ENCODE measurements around the gene GSG1L2.

The GSG1L2 gene

DNA sequence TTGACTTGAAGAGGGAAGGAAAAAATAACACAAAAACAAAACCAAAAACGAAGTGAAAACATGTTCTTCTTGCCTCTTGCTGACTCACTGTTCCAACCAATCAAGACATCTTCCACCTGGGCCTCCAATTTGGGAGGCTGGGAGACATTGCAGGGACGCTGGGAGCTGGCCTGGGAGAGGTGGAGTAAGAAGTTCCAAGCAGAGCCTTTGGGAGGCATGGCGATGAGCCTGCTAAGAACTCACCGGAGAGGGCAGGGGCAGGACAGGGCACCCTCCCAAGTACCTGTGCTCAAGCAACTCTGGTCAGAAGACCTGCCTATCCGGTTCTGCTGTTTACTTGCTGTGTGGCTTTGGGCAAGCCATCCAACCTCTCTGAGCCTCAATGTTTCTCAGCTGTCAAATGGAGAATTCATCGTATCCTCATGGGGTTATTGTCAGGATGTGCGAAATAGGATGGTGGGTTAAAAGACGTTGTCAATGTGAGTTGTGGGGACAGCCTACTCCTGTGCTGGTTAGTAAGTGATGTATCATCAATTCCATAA lies 3.0 kb upstream of the GSG1L2 start:
- no peak for DNase-seq

DNA sequence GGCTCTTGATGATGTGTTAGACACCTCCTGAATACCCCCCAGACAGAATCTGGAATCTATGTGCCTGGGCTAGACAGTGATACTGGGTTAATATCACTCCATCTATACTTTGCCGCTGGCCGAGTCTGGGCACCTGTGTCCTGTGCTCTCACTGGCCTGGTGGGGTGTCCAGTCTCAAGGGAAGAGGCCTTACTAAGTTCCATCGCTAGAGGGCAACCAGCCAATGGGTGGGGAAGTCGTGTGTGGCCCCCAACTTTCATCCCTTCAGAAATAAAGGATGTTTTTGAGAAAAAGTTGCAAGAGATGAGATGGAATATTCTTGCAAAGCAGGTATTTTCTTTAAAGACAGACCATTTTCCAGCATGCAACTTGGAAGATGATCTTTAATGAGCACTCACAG lies 2.2 kb upstream of the GSG1L2 start:
- no peak for DNase-seq

DNA sequence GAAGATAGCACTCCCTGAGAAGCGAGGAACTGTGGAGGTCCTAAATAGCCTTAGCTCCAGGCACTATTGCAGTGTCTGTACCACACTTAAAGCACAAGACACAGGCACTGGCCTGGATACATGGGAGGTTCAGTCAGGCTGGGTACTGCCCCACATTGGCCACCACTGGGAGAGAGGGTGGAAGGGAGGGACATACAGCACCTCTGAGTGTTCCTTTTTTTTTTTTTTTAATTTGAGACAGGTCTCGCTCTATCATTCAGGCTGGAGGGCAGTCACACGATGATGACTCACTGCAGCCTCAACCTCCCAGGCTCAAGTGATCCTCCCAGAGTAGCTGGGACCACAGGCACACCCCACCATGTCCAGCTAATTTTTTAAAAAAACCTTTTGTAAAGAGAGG lies 1.4 kb downstream of the GSG1L2 start:
- DNase-seq: no peak

DNA sequence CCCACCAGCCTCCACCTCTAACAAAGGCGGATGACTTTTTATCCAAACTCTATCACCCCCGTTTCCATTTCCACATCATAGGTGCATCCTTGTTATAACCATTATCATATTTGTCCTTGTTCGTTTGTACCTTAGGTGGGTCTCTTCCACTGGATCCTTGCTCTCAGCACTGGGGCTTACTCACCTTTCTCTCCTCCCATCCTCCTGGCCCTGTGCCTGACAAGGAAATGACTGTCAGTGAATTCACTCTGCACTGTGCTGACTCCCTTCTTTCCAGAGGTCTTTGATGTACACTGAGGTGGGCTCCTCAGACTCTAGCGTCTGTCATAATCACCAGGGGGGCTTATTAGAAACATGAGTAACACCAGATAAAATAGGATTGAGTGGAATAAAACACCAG lies 3.1 kb downstream of the GSG1L2 start:
- no peak for DNase-seq

DNA sequence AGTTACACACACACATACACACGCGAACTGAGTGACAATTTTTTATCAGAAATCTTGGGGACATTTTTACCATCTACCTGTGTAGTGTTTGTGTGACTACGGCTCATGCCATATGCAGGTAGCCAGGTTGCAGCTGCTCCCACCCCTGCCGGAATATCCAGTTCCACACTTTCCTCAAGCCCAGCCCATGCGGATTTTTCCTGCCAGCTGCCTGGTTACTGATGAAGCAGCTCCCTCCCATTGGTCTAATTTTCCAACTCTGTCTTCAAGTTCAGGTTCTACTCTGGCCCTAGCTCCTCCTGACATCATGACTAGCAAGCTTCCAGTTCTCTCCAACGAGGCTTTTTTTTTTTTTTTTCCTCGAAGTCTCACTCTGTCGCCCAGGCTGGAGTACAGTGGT lies 4.8 kb downstream of the GSG1L2 start:
- no peak for DNase-seq

DNA sequence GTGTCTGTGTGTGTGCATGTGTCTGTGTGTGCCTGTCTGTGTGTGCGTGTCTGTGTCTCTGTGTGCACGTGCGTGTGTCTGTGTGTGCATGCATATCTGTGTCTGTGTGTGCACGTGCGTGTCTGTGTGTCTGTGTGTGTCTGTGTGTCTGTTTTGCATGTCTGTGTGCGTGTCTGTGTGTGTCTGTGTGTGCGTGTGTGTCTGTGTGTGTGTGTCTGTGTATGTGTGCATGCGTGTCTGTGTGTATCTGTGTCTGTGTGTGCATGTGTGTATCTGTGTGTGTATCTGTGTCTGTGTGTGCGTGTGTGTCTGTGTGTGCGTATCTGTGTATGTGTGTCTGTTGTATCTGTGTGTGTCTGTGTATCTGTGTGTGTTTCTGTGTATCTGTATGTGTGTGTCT lies 5.4 kb downstream of the GSG1L2 start:
- DNase-seq: no peak

DNA sequence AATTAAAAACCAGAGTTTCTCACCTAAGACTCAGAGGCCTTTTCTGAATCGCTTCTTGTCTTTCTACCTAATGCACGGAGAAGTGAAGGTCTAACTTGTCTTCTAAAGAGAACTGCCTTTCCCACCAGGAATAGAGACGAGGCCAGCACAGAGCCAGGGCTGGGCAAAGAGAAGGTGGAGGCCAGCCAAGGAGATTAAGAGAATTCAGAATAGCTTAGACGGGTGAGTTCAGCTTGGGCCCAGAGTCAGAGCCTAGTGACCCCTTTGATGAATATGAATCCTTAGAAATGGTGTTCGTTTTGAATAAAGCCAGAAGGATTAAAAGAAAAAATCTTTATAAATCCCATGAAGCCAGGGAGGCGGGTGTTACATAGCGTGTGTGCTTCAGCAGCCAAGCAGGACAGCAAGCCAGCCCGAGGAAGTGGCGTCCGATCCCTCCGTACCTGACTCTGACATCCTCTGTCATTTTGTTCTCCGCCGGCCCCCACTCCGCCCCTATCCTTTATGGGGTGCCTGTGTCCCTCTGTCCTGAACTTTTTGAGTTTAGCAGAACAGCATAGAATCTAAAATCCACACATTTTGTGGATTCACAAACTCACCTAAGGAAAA lies 7.4 kb downstream of the GSG1L2 start:
- no peak for DNase-seq

DNA sequence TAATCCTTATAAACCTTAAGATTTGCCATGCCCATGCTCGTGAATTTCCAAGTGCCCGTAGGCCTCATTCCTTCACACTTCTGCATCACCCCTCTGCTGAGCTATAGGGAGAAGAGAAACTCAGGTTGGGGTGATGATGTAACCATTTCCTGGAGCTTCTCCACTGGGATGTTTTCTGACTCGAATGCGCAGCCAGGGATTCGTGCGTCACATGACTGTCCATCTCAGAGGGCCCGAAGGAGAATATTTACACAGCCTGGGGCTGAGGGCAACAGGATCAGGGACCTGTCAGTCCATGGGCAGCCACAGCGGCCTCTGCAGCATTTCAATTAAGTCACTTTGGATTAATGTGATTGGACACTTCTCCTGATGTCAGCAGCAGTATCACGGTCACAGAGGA lies 8.7 kb downstream of the GSG1L2 start:
- no peak for DNase-seq

DNA sequence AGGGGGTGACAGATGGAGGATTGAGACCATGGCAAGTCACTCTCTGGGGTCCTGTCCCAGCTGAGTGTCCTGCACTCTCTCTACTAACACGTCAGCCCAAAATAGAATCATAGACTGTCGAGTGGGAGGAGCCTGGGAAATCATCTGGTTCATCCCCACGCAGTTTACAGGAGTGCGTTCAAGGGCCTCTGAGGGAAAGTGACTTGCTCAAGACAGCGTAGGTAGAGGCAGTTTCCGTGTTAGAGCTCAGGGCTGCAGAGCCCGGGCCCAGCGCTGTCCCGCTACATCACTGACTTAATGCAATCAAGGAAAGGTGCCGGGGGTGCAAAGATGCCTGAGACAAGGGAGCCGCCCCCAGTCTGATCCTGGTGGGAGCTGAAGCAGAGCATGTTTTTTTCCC lies 10.3 kb downstream of the GSG1L2 start:
- DNase-seq: no peak

DNA sequence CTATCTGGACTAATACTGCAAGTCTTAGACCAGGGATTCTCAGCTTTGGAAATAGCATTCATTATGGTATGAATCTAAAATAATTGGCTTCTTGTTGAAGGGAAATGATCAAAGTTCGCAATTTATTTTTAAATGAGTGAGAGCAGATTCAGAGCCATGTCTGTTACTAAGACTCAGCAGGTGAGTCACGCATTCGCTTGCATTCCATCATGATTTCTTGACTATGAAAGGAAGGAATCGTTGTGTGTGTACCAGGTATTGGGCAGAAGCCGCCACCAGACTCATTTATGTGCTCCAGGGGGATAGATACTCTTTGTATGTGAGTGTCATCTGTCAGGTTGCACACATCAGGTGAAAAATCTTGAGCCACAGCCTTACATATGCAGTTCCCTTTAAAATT lies 10.8 kb downstream of the GSG1L2 start:
- DNase-seq: no peak

DNA sequence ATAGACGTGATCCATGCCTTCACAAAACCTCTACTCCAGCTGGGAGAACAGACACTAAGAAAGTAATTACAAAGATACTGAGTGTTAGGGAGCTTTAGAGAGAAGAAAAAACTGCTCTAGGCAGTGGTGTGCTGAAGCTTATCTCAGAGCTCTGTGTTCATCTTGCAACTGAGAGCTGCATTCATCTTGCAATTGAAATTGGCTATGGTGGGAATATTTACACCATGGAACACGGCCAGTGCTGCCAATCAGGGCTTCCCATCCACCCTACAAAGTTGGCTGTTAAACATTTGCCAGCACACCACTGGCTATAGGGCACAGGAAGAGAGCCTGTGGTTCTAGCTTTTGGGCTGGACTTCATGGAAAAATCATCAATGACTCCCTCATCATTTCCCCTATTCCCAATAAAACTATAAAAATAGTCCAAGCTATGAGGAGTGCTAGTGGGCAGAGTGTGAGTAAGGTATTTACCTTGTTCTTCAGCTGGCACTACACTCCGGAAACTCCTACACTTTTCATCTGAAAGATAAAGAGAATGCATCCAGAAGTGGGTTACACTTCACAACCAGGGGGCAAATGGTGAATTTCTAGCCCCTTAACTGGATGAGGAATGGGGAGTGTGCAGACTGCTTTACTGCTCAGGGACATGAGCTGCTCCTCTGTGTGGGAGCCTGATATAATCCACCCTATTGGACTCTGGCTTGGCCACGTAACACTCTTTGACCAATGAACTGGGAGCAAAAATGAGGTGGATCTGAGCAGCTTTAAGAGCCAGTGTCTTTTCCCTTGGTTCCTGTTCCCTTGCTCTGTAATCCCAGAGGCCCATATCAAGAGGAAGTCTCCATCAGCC lies 11.6 kb downstream of the GSG1L2 start:
- no peak for DNase-seq

DNA sequence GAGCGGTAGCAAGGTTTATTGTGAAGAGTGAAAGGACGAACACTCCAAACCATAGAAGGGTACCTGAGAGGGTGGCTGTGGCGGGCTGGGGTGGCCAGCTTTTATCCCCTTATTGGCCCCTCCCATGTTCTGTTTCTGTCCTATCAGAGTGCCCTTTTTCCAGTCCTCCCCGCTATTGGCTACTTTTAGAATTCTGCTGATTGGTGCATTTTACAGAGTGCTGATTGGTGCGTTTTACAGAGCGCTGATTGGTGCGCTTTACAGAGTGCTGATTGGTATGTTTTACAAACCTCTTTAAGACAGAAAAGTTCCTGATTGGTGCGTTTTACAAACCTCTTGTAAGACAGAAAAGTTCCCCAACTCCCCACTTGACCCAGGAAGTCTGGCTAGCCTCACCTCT lies 12.5 kb downstream of the GSG1L2 start:
- DNase-seq: no peak

DNA sequence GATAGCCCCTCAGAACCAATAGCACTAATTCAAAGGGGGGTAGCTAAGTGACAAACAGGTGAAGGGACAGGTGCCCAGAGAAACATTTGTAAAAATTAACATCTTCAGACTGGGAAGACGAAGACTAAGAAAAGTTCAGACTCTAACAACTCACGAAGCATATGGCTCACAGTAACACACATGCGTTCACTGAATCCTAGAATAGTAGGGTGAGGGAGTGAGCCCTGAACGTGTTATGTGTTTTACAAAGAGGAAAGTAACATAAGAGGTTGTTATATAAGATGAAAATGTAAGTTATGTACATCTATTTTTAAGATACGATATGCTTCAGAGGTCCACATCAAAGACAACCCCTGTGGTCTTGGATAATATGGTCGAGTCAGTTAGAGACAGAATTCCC lies 15.2 kb downstream of the GSG1L2 start:
- DNase-seq: no peak

DNA sequence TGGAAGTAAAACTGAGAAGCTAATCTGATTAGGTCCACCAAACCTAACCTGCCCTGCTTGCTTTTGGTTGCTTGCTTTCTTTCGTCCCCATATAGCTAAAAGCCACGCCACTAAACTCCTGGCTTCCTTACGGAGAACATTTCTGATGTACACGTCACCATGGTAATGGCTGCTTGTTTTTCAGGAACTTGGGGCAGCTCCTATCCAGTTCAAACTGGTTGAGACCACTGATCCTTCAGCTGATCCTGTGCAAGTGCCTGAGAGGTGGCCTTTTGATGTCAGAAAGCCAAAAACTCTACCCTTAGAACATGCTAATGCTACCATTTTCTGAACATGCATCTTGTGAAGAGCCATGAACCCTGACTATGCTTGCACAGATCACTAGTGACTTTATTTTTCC lies 16.1 kb downstream of the GSG1L2 start:
- no peak for DNase-seq

DNA sequence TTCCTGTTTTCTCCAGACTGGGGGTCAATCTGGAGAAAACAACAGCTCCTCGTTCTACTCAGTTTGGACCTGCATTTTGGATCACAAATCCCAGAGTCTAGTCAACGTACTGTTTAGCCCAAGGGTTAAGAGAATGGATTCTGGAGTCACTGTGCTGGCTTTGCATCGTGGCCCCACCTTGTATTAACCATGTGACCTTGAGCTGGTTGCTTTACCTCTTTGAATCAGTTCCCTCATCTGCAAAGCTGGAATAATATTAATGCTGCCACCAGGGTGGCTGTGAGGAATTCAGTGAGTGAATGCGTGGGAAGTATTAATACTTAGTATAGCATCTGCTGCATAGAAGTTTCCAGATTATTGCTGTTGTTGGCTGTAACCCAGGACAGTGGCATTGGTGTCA lies 19.2 kb downstream of the GSG1L2 start:
- no peak for DNase-seq

DNA sequence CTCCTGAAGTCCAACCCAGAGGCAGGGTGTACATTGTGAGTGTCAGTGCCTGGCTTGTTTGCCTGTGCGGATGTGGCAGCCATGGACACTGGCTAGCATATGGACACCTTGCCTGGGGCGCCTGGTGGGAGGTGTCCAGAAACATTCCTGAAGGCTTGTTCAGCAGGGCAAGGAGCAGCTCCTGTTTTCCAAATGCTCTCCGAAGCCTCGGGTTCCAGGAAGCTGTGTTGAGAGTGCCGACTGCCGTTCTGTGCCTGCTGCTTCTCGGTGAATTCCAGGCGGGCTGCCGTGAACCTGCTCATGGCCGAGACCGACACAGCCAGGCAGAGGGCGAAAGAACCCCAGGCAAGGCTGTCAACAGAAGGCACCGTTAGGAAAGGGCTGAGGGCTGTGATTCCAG lies 19.6 kb downstream of the GSG1L2 start:
- DNase-seq: no peak

DNA sequence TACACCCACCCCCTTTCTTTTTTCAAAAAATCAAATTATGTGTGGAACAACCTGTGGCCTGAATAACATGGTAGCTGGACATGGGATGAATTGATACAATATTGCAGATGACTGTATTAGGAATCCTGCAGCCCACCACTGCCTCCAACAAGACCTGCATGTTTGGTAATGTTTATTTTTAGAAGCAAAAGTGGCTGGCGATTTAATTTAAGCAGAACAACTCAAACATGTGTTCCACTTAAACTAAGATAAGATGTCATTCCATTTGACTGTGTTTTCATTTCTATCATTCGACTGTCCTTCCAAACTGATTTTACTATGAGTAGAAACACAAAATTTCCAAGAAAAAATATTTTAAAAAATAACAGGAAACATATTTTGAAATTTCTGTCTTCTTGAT lies 20.4 kb downstream of the GSG1L2 start:
- DNase-seq: no peak

DNA sequence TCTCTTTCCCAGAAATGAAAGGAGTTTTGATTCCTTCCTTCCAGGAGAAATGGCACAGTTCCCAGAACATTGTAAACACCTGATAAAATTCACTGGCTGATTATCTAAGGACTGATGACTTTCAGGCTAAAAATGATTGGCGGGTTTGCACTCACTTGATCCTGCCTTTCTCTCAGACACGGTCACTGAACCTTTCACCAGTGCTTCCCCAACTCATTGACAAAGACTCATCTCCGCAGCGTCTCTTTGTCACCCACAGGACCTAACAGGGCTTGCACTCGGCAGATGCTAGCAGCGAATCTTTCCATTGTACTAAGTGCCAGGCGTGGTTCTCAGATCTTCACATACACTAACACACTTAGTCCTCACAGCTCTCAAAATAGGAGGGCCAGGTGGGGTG lies 23.2 kb downstream of the GSG1L2 start:
- no peak for DNase-seq

DNA sequence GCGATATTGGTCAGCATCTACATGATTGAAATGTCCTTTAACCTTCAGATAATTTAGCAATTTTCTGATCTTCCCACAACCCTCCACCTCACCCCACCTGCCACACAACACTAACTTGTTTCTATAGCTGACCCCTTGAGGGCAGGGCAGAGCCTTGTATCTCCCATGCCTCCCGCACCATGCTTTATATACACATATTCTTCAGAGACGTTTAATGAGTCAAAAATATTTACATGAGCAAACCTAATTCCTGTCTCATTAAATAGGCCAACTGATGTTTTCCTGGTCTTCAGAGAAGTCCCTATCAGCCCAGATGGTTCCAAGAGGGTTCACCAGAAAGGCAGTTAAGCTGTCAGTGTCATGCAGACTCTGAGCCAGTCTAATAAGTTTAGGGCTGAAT lies 23.9 kb downstream of the GSG1L2 start:
- DNase-seq: no peak

DNA sequence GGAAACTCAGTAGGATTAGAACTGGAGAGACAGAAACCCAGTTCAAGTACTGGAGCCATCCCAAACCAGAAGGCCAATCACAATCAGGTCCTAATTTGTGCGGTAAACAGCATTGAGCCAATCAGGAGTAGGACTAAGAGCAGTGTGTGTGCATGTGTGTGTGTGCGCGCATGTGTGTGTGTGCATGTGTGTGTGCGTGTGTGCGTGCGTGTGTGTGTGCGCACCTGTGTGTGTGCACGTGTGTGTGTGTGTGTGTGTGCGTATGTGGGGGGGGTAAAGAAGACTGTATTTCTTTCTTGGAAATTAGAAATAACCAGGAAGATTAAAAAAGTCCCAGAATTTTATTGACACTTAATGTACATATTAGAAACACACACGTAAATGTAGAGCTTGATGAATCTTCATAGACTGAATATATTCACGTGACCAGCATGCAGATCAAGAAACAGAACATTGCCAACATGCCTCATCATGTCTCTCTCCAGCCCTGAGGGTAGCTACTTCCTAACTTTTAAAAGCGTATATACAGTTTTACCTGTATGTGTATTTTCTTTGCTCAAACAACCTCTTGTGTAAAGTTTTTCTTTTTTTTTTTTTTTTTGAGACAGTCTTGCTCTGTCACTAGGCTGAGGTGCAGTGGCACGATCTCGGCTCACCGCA lies 29.6 kb downstream of the GSG1L2 start:
- DNase-seq: no peak

DNA sequence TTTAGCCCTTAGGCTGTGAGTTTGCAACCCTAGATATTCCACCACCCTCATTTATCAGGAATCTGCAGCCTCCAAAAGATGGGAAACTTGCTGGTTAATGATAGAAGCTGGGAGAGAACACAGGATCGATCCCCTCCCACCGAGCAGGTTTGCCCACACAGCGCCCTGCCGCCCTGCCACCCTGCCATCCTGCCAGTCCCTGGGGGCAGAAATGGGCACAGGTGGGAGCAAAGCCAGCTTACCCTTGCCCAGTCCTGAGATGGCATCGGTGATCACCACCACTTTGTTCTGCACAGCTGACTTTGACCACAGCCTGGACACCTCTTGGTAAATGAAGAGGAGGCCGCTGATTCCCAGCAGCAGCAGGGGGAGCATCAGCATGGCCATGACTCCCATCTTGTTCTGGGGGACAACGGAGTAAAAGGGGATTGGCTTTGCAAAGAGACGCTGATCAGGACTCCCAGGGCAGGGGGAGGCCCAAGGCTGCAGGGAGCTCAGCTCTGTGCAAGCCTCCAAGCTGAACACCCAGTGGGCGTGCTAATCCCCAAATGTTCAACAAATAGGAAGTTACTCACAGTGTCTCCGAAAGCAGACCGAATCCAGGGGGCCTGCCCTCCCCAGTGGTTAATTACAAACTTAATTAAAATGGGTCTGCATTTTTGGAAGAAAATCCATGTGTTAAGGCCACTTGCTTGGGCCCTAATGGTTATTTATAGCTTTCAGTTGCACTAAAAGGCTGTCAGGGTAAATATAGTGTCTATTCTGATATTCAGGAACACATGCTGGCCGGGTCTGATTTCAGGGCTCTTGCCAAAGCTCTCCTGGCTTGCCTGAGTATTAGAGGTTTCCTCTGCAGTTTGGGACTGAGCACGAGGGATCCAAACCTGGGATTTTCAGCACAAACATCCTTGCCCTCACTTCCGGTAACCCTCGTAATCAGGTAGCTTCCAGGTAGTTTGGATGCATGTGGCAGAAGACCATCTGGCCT lies 30.7 kb downstream of the GSG1L2 start, which contains the start of gene DHRS7C:
TSS of gene DHRS7C (minus strand) at position 704 of the 988 bp plus-strand sequence. CDS start at position 396, 308 bp downstream.
- DNase-seq: no peak

DNA sequence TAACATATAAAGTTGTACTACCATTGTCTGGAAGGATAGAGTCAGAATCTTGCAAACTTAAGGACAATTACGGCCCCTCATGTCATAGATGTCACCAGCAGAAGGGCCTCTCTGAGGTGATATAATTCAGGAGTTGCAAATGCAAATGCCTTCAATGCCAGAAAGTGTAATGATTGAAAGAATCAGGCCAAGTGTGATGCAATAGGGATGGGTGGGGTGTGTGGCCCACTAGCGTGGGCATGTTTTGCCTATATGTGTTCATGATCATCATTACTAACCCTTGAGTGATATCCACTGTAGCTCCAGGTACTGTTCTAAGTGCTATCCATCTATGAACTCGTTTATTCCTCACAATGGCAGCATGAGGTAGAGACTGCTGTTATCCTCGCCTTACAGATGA lies 31.6 kb downstream of the GSG1L2 start:
- no peak for DNase-seq

DNA sequence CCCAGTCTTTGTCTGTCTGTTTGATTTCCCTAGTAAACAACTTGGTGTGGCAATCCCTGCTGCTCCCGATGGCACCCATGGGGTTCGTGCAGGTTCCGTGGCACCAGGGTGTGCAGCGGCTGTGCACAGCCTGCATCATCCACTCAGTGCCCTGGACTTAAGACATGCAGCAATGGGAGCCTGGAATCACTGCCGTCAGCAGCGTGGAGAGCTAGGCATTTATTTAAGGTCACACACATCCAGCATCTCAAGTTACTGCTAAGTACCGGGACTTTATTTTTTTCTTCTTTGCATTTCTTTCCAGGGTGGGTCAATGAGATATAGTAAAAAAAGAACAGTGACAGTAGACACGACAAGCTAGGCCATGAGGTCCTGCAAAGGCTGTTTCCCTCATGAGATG lies 33.3 kb downstream of the GSG1L2 start:
- DNase-seq: no peak

Measured in activated CD4-positive, alpha-beta T cell treated with anti-CD3 and anti-CD28 coated beads, Interleukin-2, amount 50 U/mL, for 1 hour (primary cell).